GM19043 (cell line): ENCODE measurements around the gene NNMT.
"Not testable (repeated sequence)": the region's sequence is repeated elsewhere in the genome, so short reads cannot be mapped to it uniquely, and the experiment has no call there.

Experiments
- ATAC-seq: cut with Tn5 transposase; IDR thresholded peaks from one replicate; pipeline ENCODE4 v1.9.1; 2021; ENCODE audit warnings: low read depth; ENCODE audit not compliant: unreplicated experiment

The NNMT gene

DNA sequence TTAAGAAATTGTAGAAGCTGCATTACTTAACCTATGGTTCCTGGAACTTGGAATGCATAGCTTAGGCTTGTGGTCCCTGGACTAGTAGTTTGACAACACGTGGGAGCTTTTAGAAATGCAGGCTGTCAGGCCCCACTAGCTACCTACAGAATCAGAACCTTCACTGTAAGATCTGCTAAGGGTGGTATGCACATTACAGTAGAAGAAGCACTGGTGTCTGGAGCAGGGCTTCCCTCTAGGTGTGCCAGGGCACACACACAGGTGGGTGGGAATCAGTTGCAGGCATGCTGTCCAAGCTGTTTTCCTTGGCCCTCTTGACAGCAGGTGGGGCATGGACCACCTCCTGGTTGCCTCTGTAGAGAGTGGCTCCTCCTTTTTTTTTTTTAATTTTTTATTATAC, 8.8 kb downstream of the NNMT start:
- ATAC-seq: no peak

DNA sequence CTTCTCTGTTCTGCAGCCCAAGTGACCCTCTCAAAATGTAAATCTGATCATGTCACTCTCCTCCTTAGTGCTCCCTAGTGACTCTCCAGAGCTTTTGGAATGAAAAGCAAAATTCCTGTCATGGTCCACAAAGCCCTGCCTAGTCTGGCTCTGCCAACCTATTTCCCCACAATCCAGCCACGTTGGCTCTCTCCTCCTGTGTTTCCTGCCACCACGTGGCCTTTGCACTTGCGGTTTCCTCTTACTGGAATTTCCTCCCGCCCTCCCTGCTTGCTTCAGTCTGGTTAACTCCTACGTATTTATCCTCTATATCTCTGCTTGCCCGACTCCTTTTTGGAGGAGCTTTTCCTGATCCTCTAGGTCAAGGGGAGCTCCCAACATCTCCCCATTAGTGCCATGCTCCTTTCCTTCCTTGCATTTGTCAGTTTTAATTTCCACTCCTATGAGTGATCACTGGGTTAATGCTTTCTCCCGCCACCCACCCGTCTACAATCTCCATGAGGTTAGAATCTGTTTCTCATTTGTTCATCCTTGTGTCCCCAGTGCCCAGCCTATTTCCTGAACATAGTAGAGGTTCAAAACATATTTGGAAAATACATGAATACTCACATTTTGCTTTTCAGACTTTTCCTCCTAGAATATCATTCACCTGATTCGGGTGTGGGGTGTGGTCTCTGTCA, 11.5 kb downstream of the NNMT start:
- no peak for ATAC-seq

DNA sequence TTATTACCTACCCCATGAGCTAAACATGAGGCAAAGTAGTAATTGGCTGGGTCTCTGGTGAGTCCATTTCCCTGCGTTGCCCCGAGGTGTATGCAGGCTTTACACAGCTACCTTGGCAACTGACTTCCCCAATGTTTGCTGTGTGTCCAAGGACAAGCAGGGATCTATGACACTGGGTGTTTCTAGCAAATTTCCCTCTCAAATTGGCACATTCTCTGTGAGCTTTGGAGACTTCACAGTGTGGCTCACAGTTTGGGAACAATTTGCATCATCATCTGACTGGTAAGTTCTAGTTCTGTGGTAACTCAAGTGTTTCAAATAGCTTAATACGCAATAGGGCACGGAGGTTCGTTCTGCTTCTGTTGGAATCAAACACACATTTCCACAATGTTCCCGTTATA, 12.5 kb downstream of the NNMT start:
- ATAC-seq: no peak

DNA sequence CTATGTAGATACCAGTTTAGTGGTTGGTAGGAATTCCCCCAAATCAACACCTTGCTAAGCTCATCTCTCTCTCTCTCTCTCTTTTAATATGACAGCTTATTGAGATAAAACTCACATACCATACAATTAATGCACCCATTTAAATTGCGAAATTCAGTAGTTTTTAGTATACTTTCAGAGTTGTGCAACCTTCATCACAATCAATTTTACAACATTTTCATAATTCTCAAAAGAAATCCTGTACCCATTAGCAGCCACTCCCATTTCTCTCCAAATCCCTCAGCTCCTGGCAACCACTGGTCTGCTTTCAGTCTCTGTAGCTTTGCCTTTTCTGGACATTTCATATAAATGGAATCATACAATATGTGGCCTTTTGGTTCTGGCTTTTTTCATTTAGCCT, 13.3 kb downstream of the NNMT start:
- ATAC-seq: no peak

DNA sequence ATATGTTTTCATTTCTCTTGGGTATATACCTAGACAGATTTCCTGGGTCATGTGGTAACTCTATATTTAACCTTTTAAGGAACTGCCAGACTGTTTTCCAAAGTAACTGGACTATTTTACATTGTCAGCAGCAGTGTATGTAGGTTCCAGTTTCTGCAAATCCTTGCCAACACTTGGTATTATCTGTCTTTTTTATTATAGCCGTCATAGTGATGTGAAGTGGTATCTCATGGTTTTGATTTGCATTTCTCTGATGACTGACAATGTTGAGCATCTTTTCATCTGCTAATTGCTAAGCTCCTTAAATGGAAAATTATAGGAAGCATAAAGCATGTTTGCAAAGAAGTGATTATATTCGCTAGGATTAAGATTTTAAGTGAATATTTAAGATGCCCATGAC, 13.9 kb downstream of the NNMT start:
- ATAC-seq: no peak

DNA sequence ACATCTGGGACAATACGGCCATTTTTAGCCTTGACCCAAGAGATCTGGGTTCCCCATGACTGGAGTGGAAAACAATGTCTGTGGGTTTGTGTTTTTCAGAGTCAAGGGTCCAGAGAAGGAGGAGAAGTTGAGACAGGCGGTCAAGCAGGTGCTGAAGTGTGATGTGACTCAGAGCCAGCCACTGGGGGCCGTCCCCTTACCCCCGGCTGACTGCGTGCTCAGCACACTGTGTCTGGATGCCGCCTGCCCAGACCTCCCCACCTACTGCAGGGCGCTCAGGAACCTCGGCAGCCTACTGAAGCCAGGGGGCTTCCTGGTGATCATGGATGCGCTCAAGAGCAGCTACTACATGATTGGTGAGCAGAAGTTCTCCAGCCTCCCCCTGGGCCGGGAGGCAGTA, 15.7 kb downstream of the NNMT start:
- no peak for ATAC-seq

DNA sequence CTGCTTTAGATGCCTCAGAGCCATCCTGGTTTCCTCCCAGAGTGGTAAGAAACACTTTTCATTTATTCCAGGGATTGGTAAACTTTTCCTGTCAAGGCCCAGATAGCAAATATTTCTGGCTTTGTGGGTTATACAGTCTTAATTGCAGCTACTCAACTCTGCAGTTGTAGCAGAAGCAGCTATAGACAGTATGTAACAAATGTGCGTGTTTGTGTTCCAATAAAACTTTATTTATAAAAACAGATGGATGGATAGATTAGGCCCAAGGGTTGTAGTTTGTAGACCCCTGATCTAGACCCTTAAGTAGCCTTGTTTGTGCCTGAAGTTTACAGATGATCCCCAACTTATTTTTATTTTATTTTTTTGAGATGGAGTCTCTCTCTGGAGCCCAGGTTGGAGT, 17.9 kb downstream of the NNMT start:
- ATAC-seq: no peak

DNA sequence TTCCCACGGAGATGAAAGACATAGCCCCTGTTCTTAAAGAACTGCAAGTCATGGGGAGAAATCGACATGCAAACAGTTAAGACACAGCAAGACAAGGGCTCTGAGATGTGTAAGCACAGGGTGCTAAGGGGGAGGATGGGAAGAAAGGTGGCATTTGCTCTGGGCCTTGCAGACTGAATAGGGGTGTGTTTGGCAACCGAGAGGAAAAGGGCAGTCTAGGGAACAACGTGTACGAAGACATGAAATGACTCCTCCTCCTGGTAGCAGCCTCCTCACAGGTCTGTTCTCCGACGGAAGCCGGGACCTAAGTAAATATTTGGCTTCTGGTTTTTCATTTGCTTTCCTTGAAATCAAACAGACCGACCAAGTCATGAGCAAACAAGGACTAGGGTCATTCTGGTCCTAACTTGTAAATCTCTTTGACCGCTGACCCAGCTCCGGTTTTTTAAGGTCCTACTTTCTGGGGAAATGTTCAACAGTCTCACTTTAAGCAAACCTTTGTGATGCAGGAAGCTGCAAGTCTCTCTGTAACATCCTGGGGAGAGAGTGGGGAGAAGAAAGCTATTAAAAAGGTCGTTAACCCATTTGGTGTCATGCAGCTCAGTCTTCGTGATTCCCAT, 19.7 kb downstream of the NNMT start:
- ATAC-seq: no peak

DNA sequence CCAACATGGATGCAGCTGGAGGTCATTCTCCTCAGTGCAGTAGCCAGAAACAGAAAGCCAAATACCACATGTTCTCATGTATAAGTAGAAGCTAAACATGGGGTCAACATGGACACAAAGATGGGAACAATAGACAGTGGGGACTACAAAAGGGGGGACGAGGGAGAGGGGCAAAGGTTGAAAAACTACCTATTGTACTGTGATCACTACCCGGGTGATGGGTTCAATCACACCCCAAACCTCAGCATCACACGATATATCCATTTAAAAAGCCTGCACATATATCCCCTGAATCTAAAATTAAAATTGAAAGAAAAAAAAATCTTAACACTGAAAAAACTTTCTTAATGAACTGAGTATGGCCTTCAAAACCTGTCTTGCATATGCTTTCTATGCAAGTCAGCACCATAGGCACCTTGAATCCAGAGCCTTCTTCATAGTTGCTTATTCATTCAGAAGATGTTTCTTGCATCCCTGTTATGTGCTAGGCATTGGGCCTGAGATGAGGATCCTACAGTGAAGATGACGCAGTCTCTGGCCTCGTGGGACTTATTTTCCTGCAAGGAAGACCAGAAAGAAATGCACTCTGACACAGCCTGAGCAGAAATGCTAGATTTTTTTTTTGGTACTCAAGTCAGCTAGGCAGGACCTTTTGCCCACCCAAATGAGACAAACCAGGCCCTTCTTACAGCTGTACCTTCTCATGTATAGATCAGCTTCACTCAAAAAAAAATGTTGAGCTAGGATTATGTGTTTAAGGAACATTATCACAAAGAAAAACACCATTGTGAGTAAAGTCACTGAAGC, 21.0 kb downstream of the NNMT start:
- no peak for ATAC-seq

DNA sequence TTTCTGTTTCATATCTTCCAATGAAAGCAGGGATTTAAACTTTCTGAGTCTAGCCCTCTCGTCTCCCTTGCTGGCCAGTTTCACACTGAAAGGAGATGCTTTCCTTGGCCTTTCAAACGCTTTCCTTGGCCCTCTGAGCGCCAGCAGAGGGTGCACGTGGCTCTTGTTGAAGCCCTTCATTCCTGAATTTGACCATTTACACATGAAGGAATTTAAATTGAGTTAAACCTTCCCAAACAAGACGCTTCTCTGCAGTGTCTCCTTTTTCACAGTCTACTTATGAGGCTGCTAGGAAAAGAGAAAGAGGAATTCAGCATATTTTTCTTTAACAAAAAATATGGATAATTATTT, 21.6 kb downstream of the NNMT start:
- no peak for ATAC-seq

DNA sequence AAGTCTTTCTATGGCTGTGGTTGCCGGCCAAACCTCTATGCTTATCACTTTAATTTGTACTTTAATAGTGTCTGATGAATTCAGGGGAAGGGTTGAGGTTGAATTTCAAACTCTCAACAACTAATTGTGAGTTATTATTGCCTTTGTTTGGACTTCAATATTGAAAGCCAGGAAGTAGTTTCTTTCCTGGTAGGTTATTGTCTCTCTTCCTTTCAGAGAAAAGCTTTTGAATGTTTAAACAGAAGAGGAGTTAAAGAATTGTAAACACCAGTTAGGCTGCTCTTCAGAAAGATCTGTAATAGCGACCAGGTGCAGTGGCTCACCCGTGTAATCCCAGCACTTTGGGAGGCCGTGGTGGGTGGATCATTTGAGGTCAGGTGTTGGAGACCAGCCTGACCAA, 22.2 kb downstream of the NNMT start:
- no peak for ATAC-seq

DNA sequence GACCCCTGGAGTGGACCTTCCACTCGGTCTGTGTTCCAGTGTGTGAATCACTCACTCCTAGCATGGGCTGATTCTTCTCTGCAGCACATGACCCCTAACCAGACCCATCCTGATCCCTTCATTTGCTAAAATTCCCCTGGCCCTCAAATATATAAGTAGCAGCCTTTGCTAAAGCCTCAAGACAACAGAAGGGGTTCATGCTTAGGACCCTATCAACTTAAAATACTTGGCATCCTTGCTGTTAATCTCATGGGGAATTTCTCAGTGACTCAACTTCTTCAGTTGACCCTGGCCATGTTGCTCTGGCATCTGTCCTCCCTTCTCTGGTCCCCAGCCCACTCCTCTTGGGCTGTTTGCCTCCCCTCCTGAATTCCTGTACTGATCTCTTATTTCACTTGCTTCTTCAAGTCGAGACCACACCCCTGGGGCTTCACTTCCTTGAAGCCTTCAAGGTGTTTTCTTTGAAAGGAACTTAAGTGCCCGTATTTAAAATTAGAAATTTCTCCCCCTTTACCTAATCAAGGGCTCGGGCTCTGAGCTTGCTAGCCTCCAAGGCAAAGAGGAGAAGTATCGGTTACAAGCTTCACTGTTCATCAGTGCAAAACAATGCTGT, 23.6 kb downstream of the NNMT start:
- ATAC-seq: no peak

DNA sequence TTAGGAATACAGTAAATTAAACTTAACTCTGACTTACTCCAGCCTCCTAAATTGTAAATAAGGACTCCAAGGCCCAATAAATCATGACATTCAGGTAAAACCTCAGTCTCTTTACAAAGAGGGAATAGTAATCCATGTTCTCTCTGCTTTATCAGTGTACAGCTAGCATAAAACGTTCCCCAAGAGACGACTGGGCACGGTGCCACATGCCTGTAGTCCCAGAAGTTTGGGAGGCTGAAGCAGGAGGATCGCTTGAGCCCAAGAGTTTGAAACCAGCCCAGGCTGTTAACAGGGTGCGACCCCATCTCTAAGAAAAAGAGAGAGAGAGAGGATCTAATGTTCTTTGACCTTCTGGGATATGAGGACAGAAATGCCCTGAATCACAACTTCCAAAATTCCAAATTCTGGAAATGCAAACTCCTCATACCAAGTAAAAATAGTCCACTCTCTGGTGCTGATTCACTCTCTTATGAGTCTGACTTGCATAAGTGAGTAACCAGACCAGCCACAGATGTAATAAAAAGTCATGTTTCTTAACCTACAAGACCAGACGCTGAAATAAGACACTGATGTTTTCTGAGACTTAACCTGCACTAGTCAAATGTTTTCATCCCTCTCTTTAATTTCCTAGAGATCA, 25.5 kb downstream of the NNMT start:
- ATAC-seq: no peak

DNA sequence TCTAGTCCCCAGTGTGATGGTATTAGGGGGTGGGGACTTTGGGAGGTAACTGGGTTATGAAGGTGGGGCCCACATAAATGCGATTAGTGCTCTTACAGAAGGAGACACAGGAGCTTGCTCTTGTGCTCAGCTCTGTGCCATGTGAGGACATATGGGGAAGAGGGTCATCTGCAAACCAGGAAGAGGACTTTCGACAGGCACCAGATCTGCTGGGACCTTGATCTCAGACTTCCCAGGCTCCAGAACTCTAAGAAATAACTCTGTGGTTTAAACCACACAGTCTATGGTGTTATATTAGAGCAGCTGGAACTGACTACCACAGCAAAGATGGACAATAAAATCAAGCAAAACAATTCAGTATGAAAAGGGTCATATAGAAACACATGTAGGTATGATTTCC, 26.7 kb downstream of the NNMT start:
- no peak for ATAC-seq

DNA sequence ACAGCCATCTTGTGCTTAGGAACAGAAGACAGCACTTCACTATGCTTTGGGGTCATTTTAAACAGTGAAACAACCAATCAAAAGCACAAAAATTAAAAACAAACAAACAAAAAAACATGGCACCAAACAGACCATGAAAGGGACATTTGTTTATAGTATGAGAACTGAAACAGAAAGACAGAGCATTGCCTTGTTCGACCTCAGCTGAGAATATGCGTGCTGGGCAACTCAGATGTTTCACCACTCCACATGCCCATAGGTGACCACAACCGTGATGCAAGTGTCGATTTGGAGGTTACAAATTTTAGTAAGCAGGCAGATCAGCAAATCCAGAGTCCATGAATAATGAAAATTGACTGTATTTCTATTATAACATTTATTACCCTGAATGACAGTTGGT, 30.0 kb downstream of the NNMT start:
- ATAC-seq: no peak

DNA sequence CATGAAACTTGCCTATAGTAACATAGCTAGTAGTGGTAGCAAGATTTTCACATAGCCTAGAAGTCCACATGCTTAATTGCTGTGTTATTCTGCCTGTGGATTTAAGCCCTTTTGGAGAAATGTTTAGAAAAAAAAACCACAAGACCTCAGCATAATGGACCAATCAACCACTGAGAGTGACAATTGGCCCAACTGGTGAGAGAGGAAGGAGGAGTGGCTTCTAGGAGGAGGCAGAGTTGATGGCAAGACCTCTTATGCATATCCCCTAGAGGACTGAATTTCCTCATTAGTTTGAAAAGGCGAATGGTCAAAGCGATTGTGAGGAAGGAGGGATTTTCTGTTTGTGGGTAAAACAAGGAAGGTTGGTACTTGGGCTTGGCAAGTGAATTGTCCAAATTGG, 30.6 kb downstream of the NNMT start:
- no peak for ATAC-seq

DNA sequence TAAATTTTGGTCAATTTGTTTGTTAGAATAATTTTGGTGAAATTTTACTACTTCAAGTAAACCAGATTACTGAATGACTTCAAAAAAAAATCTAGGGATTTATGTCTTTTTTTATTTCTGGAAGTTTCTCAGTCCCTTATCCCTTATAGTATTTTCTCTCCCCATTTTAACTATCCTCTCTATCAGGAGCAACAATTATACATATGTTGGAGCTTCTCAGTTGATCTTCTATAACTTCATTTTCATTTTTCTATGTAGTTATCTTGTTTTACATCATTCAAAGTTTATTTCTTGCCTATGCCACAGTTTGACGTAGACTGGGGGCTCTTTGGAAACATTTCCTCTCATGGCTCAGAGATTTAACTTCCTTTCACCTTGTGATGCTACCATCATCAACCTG, 34.2 kb downstream of the NNMT start:
- no peak for ATAC-seq

DNA sequence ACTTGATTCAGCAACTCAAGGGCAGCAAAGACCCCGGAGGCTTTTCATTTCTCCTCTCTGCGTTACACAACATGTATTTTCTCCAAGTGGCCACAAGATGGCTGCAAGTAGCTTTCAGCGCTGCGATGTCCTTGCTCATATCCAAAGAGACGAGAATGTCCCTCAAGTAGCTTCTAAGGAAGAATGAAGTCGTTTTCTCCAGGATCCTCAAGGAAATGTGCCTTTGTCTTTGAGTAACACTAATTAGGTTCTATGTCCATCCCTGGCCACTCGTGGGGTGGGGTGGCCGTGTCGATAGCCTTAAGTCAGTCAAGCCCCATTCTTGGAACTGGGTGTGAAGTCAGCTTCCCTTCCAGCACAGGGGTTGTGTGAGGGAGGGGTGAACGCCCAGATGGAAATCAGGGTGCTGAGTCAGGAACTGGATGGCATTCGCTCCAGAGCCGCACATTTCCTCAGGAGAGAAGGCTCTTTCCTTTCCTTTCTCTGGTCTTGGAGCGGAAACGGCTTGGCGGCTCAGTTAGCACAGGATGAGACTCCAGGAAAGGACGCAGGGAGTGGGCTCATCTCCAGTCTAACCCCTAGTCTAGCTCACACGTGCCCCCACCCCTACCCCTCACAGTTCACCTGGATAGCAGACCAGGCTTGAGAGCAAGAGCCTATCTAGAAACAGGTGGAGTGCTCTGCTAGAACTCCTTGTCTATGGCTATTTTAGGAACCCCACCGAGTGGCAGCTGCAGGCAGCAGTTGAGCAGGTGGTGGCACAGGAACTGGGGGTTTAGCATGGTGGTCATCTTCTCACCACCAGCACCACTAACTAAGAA, 44.3 kb downstream of the NNMT start:
- ATAC-seq: no peak

DNA sequence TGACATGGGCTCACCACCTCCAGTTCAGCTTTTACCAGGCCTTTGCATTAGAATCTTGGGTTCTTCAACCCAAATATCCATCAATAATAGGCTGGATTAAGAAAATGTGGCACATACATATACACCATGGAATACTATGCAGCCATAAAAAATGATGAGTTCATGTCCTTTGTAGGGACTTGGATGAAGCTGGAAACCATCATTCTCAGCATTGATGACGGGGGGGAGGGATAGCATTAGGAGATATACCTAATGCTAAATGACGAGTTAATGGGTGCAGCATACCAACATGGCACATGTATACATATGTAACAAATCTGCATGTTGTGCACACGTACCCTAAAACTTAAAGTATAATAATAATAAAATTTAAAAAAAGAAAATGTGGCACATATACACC, 45.5 kb downstream of the NNMT start:
- ATAC-seq: not testable (repeated sequence)

DNA sequence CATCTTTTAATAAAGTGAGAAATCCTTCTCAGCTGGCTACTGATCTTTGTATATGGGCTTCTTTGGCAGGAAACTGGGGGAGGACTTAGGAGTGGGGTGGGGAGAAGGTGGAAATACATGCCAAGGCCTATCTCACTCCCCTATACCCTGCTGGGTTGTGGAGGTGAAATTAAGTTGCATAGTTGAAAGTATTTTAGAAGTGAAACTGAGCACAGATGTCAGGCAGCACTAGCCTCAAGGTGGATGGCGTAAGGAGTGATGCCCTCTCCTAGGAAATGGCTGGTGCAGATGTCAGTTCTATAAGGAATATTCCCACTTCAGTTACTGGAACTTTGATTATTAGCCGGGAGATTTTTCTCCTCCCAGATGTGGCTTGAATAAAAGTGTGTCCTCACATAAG, 46.3 kb downstream of the NNMT start:
- no peak for ATAC-seq
